ENCODE measurements around the gene TCHHL1.

Gene TCHHL1

GRCh38 chr1:152067150-152067549, 21.7 kb downstream of the TCHHL1 start:
- H3K4me3 ChIP-seq (ENCODE audit: low read depth, low read length) = no peak overlapping the region
- no peak for TF ChIP-seq CTCF (IDR thresholded peaks at IDR 0.05; ENCODE audit: control insufficient read depth, extremely low read depth, insufficient read depth)
- no peak for DNase-seq (ENCODE audit: low read depth)

DNA sequence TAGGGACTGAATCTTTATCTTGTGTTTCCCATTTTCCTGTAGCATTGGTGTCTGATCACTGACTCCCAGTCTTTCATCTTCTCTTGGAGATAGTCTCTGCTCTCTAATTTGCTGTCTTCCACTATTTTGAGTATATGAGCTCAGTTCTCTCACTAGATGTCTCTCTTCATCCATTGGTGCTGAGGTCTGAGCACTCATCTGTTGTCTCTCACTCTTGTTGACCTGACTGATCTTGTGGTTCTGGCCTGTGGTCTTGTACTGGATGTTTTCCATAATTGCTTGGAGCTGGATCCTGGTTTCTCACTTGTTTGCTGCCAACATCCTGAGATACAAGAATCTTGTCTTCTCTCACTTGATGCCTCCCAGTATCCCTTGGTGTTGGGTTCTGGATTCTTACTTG, 26.9 kb downstream of the TCHHL1 start:
- H3K4me3 ChIP-seq (ENCODE audit: low read depth, low read length) = no peak overlapping the region
- TF ChIP-seq CTCF (IDR thresholded peaks at IDR 0.05; ENCODE audit: control insufficient read depth, extremely low read depth, insufficient read depth) = no peak
- DNase-seq (ENCODE audit: low read depth) = no peak

- no peak for DNase-seq (ENCODE audit: low read depth)
- H3K4me3 ChIP-seq (ENCODE audit: low read depth, low read length) = no peak overlapping the region
- no peak for TF ChIP-seq CTCF (IDR thresholded peaks at IDR 0.05; ENCODE audit: control insufficient read depth, extremely low read depth, insufficient read depth)
These were observed 35.5 kb downstream of the TCHHL1 start for GRCh38 chr1:152053375-152053774.

DNA sequence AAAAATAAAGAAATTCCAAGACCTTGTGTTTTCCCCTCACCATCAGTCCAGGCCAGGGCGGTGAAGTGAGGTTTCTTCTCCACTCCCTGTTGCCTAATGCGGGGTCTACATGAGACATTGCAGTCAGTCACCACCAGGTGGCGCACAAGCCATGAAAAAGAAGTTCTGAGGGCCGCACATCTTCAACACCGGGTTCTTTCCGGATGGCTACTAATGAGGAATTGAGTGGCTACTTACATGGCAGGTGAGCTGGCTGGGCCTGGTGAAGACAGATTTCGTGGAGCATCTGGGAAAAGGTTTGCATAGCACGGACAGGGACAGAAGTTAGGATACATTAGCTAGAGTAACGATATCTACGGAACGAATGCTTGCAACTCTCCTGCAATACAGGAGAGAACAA, 36.3 kb downstream of the TCHHL1 start:
- TF ChIP-seq CTCF (IDR thresholded peaks at IDR 0.05; ENCODE audit: control insufficient read depth, extremely low read depth, insufficient read depth) = peak; percentile 92
- no peak for DNase-seq (ENCODE audit: low read depth)
- H3K4me3 ChIP-seq (ENCODE audit: low read depth, low read length) = no peak overlapping the region

- no peak for DNase-seq (ENCODE audit: low read depth)
- TF ChIP-seq CTCF (IDR thresholded peaks at IDR 0.05; ENCODE audit: control insufficient read depth, extremely low read depth, insufficient read depth) = no peak
These were observed 37.8 kb downstream of the TCHHL1 start for GRCh38 chr1:152050886-152051675.

DNA sequence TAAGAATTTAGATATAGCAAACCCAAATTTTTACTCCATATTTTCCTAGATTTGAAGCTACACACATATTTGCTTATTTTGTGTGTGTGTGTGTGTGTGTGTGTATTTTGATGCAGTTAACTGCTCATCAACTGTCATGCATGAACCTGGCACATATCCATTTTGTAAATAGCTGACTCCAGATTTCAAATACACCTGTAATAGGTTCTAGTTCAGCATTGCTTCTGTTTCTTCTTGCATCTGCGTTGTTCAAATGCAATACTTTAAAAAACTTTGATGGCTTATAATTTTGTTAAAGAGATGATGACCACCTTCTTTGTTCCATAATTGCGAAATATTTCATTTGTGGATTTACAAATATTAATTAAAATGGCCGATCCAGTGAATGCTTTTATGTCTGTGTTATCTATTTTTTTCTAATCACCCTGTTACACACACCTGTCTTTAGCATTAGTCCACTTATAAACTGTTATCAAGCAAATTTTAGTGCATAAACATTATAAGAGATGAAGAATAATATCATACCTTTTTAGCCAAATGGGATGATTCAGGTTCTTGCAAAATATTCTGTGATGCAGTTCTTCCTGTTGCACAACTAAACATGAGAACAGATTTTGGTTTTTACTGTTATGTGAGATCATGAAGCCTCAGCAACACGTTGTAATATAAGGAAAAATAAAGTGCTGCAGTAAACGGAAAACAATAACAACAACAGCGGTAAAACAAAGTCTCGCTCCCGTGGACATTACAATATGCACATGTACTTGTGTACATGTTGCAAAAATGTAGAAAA, 39.4 kb downstream of the TCHHL1 start:
- TF ChIP-seq CTCF (IDR thresholded peaks at IDR 0.05; ENCODE audit: control insufficient read depth, extremely low read depth, insufficient read depth) = no peak
- DNase-seq (ENCODE audit: low read depth) = no peak
- H3K4me3 ChIP-seq (ENCODE audit: low read depth, low read length) = no peak overlapping the region

More at GRCh38 chr1:152050886-152051675, 37.8 kb downstream of the TCHHL1 start:
- no peak overlapping the region for H3K4me3 ChIP-seq (ENCODE audit: low read depth, low read length)

All from LNCaP clone FGC (cell line).